Ecto neural progenitor cell (in vitro differentiated cells): Measurements from ENCODE around the gene TBC1D5.
A peak's percentile ranks its signal among the peaks of the same experiment; 100 is the strongest.
"Not testable (repeated sequence)": the region's sequence is repeated elsewhere in the genome, so short reads cannot be mapped to it uniquely, and the experiment has no call there.

ENCODE experiments used
- DNase-seq: peaks from one replicate; pipeline ENCODE4 v3.0.0-alpha.2; 2018; ENCODE audit warnings: low spot score

TBC1D5 gene

DNA sequence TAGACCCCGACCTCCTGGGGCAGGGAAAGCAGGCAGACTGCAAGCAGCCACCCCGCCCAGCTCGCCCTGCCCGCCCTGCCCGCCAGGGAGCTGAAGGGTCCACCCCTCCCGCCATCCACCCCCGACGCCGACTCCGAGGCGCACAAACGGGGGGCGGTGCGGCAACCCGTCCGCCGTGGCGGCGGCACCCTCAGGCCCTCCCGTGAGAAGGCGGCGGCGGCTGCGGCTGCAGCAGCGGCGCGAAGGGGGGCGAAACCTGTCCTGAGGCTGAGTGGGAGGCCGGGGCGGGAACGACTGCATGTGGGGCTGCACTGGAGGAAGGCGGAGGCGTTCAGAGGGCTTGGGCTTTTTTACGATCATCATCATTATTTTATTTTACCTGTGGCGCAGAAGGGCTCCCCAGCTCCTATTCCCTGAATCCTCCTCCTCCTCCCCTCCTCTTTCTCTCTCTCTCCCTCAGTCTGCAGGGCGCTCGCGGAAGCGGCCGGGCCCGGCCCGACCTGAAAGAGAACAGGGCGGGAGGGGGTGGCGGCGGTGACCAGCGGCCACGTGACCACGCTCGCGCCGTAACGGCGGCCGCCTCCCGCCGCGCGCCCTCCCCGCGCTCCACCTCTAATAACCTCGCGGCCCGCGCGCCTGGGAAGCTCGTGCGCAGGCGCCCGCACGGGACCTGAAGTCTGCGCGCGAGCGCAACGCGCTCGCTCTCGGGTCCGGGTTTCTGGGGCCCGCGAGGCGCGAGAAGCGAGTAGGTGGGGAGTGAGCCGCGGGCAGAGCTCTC, at the start of gene TBC1D5:
Gene TBC1D5, minus strand, starts transcription at position 530 of the 778 bp plus-strand sequence. CDS start 234,061 bp downstream, outside the sequence.
- DNase-seq = peak; percentile 96

GRCh38 chr3:17783426-17783825, 41.0 kb upstream of the TBC1D5 start:
- DNase-seq = no peak

DNA sequence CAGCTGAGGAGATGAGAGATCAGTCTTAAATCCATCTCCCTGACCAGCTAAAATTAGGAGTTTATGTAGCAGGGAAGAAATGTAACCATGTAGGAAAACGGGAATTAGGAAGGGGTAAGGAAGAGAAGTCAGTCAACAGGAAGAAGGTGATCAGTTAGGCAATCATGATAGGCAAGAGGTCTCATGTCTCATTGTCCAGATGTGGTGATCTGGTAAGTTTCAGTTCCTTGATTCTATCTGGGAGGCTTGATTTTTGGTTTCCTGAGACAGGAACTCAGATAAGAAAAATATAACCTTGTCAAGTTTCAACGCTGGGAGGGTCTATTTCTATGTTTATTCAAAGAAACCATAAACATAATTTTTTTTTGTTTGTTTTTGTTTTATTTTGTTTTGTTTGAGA, 40.3 kb upstream of the TBC1D5 start:
- DNase-seq = no peak

DNA sequence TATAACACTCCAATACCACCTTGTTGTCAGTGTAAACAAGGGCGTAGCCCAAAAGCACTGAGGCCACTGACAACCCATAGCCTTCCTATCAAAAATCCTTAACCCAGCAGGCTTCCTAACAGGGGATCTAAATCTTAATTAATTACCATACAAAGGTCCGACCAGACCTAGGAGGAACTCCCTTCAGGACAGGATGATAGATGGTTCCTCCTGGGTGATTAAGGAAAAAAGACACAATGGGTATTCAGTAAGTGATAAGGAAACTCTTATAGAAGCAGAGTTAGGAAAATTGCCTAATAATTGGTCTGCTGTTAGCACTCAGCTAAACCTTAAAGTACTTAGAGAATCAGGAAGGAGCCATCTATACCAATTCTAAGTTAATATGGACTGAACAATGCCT, 37.9 kb upstream of the TBC1D5 start:
- DNase-seq = not testable (repeated sequence)

- not testable (repeated sequence) for DNase-seq
These were observed 37.1 kb upstream of the TBC1D5 start for GRCh38 chr3:17779304-17780250.

DNA sequence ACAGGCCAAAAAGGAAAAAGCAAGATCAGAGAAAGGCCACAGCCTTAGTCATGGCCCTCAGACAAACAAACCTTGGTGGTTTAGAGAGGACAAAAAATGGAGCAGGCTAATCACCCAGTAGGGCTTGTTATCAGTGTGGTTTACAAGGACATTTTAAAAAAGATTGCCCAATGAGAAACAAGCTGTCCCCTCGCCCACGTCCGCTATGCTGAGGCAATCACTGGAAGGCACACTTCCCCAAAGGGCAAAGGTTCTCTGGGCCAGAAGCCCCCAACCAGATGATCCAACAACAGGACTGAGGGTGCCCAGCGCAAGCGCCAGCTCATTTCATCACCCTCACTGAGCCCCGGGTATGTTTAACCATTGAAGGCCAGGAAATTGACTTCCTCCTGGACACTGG, 34.9 kb upstream of the TBC1D5 start:
- DNase-seq = not testable (repeated sequence)

DNA sequence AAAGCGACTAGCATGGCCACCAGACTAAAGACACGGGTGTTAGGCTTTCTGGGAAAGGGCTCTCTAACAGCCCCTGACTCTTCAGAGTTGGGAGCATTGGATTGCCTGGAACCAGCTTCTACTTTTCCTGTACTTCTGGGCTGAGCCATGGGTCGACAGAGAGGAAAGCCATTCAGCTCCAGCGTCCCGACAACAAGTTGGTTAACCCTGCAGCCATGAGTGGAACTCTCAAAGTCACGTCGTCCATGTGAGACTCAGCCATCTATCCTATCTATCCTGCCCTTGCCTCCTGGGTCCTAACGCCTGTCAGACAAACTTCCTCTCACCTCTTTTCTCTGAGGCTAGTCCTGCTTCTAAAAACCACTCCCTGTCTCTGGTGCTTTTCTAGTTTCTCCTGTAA, 32.6 kb upstream of the TBC1D5 start:
- DNase-seq = no peak

DNA sequence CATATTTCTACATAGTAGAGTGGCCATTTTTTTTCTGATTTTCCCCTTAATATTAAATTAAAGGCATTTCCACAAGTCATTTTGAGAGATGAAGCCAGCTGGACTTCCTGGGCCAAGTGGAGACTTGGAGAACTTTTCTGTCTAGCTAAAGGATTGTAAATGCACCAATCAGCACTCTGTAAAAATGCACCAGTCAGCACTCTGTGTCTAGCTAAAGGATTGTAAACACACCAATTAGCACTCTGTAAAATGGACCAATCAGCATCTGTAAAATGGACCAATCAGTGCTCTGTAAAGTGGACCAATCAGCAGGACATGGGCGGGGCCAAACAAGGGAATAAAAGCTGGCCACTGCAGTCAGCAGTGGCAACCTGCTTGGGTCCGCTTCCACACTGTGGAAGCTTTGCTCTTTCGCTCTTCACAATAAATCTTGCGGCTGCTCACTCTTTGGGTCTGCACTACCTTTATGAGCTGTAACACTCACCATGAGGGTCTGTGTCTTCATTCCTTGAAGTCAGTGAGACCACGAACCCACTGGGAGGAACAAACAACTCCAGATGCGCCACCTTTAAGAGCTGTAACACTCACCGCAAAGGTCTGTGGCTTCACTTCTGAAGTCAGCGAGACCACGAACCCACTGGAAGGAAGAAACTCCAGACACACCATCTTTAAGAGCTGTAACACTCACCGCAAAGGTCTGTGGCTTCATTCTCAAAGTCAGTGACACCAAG, 31.9 kb upstream of the TBC1D5 start:
- DNase-seq = not testable (repeated sequence)

GRCh38 chr3:17772556-17772955, 30.1 kb upstream of the TBC1D5 start:
- no peak for DNase-seq

- no peak for DNase-seq
These were observed 29.0 kb upstream of the TBC1D5 start for GRCh38 chr3:17771177-17772017.

GRCh38 chr3:17770682-17771081, 28.3 kb upstream of the TBC1D5 start:
- DNase-seq = no peak

- no peak for DNase-seq
These were observed 23.5 kb upstream of the TBC1D5 start for GRCh38 chr3:17765819-17766472.

DNA sequence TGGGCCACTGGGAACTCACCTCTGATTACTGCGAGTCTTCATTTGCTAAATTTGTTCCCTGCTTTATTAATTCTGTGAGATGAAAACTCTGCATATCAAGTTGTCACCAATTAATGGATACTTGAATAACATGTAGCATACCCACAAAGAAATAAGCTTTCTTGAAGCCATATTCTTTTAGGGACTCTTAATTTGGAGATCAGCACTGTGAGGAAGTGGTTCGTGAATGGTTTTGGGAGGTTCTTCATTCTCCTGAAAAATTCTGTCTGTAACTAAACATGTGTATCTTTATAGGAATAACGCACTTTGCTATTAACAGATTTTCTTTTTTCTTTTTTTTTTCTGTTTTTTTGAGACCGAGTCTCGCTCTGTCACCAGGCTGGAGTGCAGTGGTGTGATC, 19.1 kb upstream of the TBC1D5 start:
- DNase-seq = no peak

- DNase-seq = no peak
These were observed 17.5 kb upstream of the TBC1D5 start for GRCh38 chr3:17759901-17760300.

DNA sequence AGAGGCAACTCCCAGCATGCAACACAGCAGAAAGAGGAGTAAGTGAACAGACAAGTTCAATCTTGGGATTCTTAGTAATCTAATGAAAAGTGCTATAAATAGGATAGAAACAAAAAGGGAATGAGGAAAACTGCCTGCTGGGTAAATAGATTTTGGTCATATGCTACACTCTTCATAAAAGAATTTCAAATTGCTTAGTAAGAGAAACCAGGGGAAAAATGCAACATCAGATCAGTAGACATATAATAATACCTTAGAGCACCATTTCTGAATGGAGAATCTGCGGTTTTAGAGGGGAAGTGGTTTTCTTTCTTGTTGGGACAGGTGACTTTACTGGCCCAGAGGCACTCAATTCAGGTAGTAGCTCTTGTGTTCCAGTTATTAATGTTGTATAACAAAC, 13.4 kb upstream of the TBC1D5 start:
- no peak for DNase-seq

- DNase-seq = no peak
These were observed 11.2 kb upstream of the TBC1D5 start for GRCh38 chr3:17753632-17753992.

DNA sequence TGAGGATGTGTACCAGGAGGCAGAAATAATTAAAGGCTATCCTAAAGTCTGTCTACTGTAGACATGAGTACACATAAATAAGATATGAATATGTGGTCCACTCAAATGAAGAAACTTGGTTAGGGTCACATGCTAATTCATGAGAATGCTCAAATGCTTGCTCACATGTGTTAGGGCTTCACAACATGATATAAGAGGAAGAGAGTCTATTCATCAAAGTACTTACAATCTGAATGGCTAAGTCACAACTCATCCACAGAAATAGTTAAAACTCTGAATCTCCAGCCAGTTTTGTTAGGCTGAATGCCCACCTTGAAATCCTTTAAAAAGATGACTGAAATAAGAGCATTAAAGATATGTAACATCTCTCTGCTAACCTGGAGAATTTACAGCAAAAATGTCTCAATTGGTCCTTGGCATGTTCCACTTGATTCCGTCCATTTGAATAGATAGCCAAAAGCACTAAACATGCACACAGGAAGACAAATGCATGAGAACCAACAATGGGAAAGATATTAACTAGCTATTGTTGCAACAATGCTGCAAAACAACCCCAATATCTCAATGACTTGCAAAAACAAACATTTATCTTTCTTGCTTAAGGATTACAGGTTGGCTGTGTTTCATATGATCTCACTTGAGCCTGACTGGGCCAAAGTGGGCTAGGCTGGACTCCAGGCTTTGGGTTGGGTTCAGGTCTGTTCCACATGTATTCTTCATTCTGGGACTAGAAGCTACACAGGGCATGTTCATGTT, 10.6 kb upstream of the TBC1D5 start:
- DNase-seq = no peak

DNA sequence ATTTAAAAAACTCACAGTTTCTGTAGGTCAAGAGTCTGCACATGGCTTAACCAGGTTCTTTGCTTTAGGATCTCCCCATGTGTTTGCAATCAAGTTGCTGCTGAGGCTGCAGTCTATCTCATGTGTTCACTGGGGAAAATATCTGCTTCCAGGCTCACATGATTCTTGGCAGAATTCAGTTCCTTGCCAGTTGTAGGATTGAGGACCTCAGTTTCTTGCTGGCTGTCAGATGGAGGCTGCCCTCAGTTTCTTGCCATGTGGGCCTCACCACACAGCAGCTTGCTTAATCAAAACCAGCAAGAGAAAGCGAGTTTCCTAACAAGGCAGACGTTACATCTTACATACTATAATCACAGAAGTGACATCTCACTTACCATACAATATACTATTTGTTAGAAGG, 10.0 kb upstream of the TBC1D5 start:
- DNase-seq = no peak

- no peak for DNase-seq
These were observed 7.4 kb upstream of the TBC1D5 start for GRCh38 chr3:17749705-17750293.

DNA sequence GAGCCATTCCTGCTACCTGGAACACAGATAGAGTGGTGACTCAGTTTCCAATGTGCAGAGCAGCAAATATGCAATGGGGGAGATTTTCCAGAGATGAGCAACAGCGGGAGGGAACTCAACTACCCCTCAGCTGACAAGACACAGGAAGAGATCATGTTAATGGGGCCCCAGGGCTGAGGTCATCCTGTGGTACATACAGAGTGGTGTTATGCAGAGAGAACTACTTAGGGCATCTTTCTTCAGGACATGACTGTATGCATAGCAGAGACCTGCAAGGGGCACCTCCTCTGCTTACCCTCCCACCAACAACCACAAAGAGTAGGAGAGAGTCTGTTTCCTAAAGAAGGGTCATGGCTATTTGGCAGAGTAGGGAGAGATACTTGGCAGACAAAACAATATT, 6.8 kb upstream of the TBC1D5 start:
- no peak for DNase-seq
